Activated T-helper 2 cell treated with anti-CD3 and anti-CD28 coated beads, Interferon-gamma antibody, Interleukin-2, Interleukin-4, amounts not matched to agents 10 μg/mL and 5 μg/mL and 100 μg/mL, durations not matched to agents 14 hours and 24 hours and 36 hours (primary cell): ENCODE measurements around the gene MRNIP. TPM values are rescaled to one million over a fixed set of nuclear protein-coding genes. Genes with fewer than 3 reads are reported as not detected.

Experiments used
- DNase-seq: peaks from one replicate; pipeline ENCODE4 v3.0.0; 2021; ENCODE audit warnings: low spot score
- H3K27ac Mint-ChIP-seq: one replicate; pipeline ENCODE4 v1.8.0; 2021; ENCODE audit warnings: mixed read lengths
- H3K27me3 Mint-ChIP-seq: one replicate; pipeline ENCODE4 v1.8.0; 2021; ENCODE audit warnings: low read depth, mixed read lengths
- H3K36me3 Mint-ChIP-seq: one replicate; pipeline ENCODE4 v1.8.0; 2021; ENCODE audit warnings: low read depth, mixed read lengths
- H3K4me1 Mint-ChIP-seq: one replicate; pipeline ENCODE4 v1.8.0; 2021; ENCODE audit warnings: low read depth, mixed read lengths
- H3K4me3 Mint-ChIP-seq: one replicate; pipeline ENCODE4 v1.8.0; 2021; ENCODE audit warnings: low read depth, mild to moderate bottlenecking, moderate library complexity, mixed read lengths
- H3K9me3 Mint-ChIP-seq: one replicate; pipeline ENCODE4 v1.8.0; 2021; ENCODE audit warnings: mixed read lengths
- intact Hi-C: fragments of 100-400 bp; cut with micrococcal nuclease; formaldehyde crosslinking; loops from one replicate; pipeline ENCODE4 v1.15.1; 2023
- total RNA-seq: library from RNA; stranded (reverse); gene quantifications from 2 replicates; pipeline ENCODE4 v1.2.3, GENCODE V29; 2022

Gene MRNIP
- total RNA-seq, 1 donor from 2014 or later = 30.1 TPM

- no peak overlapping the region for H3K27ac Mint-ChIP-seq
- no peaks in the 10 kb centered on the region for H3K9me3 Mint-ChIP-seq
- H3K36me3 Mint-ChIP-seq = peaks cover 55% of the 10 kb centered on the region
- intact Hi-C loops = loop anchor here (10.0 kb wide), 2 partner anchors 175 to 225 kb away; partner anchors contain the start of gene RNF130
- no peaks in the 10 kb centered on the region for H3K27me3 Mint-ChIP-seq
- peaks cover 1% of the 10 kb centered on the region for H3K4me1 Mint-ChIP-seq
- no peak for DNase-seq
- H3K4me3 Mint-ChIP-seq = no peak overlapping the region
Observed at GRCh38 chr5:179900206-179900605, 41.6 kb upstream of the MRNIP start.

DNA sequence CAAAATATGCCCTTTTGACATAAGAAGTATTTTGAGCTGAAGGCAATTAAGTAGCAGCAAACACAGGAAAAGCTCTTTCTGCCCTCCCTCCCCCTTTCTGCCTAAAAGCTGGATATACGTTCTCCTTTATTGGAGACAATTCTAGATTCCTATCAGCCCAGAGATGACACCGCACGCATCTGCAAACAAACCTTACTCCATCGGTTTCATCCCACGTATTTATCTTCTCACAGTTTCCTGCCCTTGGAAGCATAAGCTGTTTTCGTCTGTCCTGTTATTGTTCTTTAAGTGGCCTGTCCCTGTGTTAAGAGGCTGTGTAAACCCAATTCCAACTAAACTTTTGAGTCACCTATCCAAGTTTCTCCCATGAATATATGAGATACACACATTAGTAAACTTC, 37.2 kb upstream of the MRNIP start:
- DNase-seq = no peak
- Mint-ChIP-seq H3K27ac (no peak overlapping the region), H3K27me3 (no peaks in the 10 kb centered on the region), H3K4me1 (no peaks in the 10 kb centered on the region), H3K4me3 (no peak overlapping the region), H3K36me3 (peaks cover 53% of the 10 kb centered on the region), H3K9me3 (no peaks in the 10 kb centered on the region)
- intact Hi-C loops = no loop called here

GRCh38 chr5:179893958-179894895, 35.6 kb upstream of the MRNIP start:
- no peaks in the 10 kb centered on the region for H3K27me3 Mint-ChIP-seq
- H3K4me3 Mint-ChIP-seq = no peak overlapping the region
- intact Hi-C loops = no loop called here
- H3K27ac Mint-ChIP-seq = no peak overlapping the region
- no peaks in the 10 kb centered on the region for H3K9me3 Mint-ChIP-seq
- no peak for DNase-seq
- H3K4me1 Mint-ChIP-seq = no peaks in the 10 kb centered on the region
- peaks cover 46% of the 10 kb centered on the region for H3K36me3 Mint-ChIP-seq

GRCh38 chr5:179893076-179893957, 34.7 kb upstream of the MRNIP start:
- H3K36me3 Mint-ChIP-seq = peaks cover 49% of the 10 kb centered on the region
- no peaks in the 10 kb centered on the region for H3K27me3 Mint-ChIP-seq
- H3K4me1 Mint-ChIP-seq = no peaks in the 10 kb centered on the region
- DNase-seq = no peak
- H3K27ac Mint-ChIP-seq = no peak overlapping the region
- intact Hi-C loops = no loop called here
- H3K9me3 Mint-ChIP-seq = no peaks in the 10 kb centered on the region
- H3K4me3 Mint-ChIP-seq = no peak overlapping the region

- Mint-ChIP-seq H3K9me3 (no peaks in the 10 kb centered on the region), H3K27me3 (no peaks in the 10 kb centered on the region), H3K4me3 (no peak overlapping the region), H3K27ac (no peak overlapping the region), H3K36me3 (peaks cover 53% of the 10 kb centered on the region), H3K4me1 (no peaks in the 10 kb centered on the region)
- DNase-seq = no peak
- intact Hi-C loops = no loop called here
Observed at GRCh38 chr5:179892255-179892654, 33.6 kb upstream of the MRNIP start.

DNA sequence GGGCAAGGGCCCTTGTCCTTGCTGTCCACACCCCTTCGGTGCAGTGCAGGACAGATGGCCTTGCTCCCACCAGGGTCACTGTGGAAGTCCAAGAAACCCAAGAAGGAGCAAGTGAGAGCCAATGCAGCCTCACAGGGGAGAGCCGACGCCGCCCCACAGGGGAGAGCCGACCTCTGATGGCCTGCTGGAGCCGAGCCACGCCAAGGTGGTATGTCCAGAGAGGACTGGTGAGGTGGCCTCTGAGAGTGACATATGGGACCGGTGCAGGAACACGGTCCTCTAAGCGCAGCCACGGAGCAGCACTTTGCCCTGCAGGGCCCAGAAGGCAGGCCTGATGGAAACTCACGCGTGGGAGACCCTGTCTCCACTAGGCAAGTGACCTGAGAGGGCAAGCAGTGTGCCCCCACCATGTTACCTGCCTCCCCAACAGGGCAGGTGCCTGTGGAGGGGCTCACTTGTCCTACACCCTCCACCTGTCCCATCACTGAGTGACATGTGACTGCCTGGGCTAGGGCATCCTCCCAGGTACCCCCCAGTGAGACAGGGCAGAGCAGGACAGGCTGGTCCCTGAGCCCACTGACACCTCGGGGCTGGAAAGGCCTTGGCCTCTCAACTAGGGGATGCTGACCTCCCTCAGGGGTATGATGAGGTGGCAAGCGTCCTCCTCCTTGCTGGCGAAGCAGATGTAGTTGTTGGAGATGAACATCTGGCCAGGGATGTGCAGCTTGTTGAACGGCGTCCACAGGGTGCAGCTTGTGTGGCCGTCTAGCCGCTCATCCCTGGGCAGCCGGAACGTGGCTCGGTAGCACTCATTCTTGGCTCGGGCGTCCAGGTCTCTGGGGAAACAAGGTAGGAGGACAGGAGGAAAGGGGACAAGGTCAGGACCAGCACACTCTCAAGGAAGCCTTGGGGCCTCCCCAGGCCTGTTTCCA, 32.4 kb upstream of the MRNIP start:
- Mint-ChIP-seq H3K4me3 (no peak overlapping the region), H3K36me3 (peaks cover 64% of the 10 kb centered on the region), H3K27me3 (no peaks in the 10 kb centered on the region), H3K9me3 (peaks cover under 1% of the 10 kb centered on the region), H3K4me1 (no peaks in the 10 kb centered on the region), H3K27ac (no peak overlapping the region)
- no peak for DNase-seq
- intact Hi-C loops = no loop called here

DNA sequence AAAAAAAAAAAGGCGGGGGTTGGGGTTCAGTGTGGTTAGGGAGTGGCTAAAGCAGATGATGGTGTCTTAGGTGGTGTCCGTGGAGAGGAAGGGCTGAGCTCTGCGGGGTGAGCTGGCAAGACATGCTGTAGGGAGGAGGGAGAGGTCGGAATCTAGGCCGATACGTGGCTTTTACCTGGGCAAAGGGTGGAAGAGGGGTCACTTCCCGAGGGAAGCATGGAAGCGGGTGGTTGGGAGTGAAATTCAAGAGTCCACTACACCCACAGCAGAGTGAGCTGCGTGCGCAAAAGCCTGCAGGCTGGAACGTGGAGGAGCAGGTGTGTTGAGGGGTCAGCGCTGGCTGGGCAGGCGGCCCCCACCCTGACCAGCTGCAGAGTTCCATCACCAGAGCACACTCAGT, 31.3 kb upstream of the MRNIP start:
- Mint-ChIP-seq H3K4me1 (no peaks in the 10 kb centered on the region), H3K36me3 (peaks cover 70% of the 10 kb centered on the region), H3K9me3 (peaks cover 9% of the 10 kb centered on the region), H3K27ac (no peak overlapping the region), H3K27me3 (no peaks in the 10 kb centered on the region), H3K4me3 (no peak overlapping the region)
- intact Hi-C loops = no loop called here
- DNase-seq = no peak

DNA sequence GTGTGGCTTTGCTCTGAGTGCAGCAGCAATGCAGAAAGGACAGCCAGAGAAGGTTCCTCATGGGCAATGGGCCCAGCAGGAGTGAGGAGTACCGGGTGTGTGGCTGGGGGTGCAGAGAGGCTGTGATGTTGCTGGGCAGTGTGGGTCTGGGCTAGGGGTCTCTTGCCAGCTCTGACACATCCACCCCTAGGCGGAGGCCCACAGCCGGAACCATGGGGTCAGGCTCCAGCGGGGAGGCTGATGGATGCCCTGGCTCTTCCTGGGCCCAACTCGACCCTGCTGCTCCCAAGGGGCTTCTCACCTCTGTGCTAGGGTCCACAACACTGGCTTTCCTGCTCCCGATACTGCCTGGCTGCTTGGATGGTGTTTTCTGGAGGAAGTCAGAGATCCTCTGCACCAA, 29.2 kb upstream of the MRNIP start:
- H3K27ac Mint-ChIP-seq = no peak overlapping the region
- no peak for DNase-seq
- H3K9me3 Mint-ChIP-seq = peaks cover 27% of the 10 kb centered on the region
- intact Hi-C loops = no loop called here
- H3K36me3 Mint-ChIP-seq = peaks cover 83% of the 10 kb centered on the region
- no peak overlapping the region for H3K4me3 Mint-ChIP-seq
- H3K27me3 Mint-ChIP-seq = no peaks in the 10 kb centered on the region
- no peaks in the 10 kb centered on the region for H3K4me1 Mint-ChIP-seq

DNA sequence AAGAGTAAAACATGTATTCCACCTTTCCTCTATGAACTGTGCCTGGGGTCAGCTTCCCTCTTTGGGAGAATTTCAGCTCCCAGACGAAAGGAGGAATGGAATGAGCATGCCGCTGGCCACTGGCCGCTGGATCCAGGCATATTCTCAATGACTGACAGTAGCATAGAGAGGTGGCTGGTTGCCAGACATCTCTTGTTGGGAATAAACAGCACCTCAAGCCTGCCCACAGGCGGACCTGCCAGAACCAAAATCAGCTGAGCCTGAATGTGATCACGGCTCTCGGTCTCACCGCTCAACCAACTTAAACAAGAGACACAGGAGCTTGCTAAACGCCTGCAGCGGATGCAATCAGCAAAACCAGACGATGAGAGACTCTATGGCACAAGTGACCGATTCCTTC, 28.5 kb upstream of the MRNIP start:
- H3K4me1 Mint-ChIP-seq = no peaks in the 10 kb centered on the region
- no peak overlapping the region for H3K27ac Mint-ChIP-seq
- no peaks in the 10 kb centered on the region for H3K27me3 Mint-ChIP-seq
- H3K4me3 Mint-ChIP-seq = no peak overlapping the region
- intact Hi-C loops = no loop called here
- DNase-seq = no peak
- H3K9me3 Mint-ChIP-seq = peaks cover 30% of the 10 kb centered on the region
- peaks cover 85% of the 10 kb centered on the region for H3K36me3 Mint-ChIP-seq

- intact Hi-C loops = no loop called here
- H3K9me3 Mint-ChIP-seq = peaks cover 30% of the 10 kb centered on the region
- no peak overlapping the region for H3K27ac Mint-ChIP-seq
- H3K4me3 Mint-ChIP-seq = no peak overlapping the region
- H3K4me1 Mint-ChIP-seq = no peaks in the 10 kb centered on the region
- no peaks in the 10 kb centered on the region for H3K27me3 Mint-ChIP-seq
- H3K36me3 Mint-ChIP-seq = peaks cover 88% of the 10 kb centered on the region
- DNase-seq = no peak
Observed at GRCh38 chr5:179886190-179886911, 27.7 kb upstream of the MRNIP start.

DNA sequence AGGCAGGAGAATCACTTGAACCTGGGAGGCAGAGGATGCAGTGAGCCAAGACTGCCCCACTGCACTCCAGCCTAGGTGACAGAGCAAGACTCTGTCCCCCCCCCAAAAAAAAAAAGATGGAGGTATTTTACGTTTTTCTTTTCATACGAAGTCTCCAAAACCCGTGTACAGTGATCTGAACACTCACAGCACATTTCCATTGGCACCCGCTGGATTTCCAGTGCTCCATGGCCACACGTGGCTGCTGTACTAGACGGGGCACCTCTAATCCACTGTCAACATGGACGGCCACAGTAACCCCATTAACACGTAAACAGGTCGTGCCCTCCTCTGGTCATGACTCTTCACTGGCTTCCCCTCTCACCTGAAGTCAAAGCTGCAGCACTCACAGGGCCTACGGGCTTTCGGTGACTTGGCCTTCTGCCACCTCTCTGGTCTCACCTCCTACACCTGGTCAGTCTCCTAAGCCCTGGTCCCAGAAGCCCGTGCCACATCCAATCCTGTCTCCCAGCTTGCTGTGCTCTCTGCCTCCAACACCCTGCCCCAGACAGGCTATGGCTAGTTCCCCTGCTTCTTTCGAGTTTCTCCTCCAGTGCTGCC, 27.0 kb upstream of the MRNIP start:
- Mint-ChIP-seq H3K36me3 (peaks cover 89% of the 10 kb centered on the region), H3K27me3 (no peaks in the 10 kb centered on the region), H3K27ac (no peak overlapping the region), H3K4me3 (no peak overlapping the region), H3K9me3 (peaks cover 30% of the 10 kb centered on the region), H3K4me1 (no peaks in the 10 kb centered on the region)
- no peak for DNase-seq
- intact Hi-C loops = no loop called here
